ENCODE data around the gene HSPA9. TPM values are rescaled to one million over a fixed set of nuclear protein-coding genes. Genes with fewer than 3 reads are reported as not detected.

Gene HSPA9
- total RNA-seq, 1 experiment from 2014 or later: 241 TPM

DNA sequence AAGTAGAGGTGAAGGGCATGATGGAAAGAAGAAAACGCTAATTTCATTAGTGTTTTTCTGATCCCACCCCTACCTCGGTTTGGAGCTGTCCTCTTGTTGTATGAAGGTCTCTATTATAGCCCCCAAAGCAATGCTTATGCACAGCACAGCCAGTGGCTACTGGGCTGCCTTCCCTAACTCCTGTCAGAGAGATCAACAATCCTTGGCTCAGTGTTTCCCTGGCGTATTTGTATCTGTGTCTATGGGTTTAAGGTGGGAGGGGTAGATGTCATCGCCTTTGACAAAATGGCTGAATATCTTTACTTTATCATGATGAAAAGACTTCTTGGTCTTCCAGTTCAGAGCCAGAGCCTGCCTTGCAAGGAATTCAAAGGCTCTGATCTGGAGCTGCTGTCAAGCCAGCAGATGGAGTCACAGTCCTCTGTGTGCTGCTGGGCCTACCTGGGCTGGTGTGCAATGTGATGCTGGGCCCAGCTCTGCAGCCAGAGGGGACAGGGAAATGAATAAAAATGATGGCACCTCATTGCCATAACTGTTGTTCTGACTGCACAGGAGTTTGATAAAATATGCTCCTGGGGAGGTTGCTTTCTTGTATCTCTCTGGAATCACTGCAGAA lies 20.1 kb upstream of the HSPA9 start:
- no peak for DNase-seq (ENCODE audit: low read depth)

DNA sequence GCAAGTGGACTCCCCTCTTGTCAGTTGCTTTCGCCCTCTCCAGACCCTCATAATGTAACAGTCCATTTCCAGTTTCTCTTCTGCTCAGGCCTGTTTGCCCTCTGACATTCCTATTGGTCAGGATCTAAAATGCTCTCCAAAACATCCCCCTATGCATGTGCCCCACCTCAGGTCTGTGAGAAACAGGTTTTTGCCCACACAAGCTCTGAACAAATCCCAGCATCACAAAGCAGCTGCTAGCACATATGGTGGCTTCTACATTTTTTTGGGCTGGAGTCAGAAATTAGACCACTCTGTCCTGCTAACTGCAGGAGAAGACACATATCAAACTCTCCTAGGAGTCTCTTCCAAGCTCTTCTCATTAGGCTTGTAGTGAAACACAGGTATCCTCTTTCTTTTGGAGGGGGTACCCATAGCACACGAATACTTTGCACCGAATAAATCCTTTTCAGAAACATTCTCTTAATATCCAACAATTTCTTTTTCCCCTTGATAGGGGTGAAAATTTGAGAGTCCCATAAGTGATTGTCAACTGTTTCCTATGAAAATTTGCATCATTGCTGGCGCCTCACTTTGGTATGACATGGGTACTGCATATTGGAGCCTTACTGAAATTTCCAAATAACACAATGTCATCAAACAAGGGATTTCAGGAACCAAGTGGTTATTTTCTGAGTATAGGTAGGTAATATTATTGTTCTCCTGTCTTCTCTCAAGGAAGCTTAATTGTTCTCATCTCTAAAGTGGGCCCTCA lies 19.3 kb upstream of the HSPA9 start:
- no peak for DNase-seq (ENCODE audit: low read depth)

DNA sequence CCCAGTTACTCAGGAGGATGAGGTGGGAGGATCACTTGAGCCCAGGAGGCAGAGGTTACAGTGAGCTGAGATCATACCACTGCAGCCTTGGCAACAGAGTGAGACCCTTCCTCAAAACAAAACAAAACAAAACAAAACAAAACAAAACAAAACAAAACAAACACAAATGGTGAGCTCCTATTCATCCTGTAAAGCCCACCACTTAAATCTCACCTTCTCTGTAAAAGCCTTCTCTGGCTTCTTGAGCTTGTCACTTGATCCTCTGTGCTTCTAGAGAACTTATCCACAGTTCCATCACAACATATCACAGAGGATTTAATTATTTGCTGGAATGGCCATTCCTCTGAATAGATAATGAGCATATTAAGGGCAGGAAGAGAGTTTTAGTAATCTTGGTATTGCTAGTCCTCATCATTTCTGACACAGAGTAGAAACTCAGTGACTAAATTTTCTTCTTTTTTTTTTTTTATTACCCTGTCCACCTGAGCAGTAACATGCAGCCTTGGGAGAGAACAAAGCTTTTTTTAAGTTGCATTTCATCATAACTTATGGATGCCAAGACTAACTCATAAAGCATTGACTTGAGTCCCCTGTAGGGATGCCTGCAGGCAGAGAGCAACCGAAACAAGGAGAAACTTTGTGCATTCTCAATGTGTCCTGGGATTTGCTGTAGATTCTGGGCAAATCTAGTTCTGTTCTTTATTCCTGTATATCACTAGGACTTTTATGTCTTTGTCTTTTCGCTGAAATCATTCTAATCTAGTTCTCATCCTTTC lies 13.0 kb upstream of the HSPA9 start:
- no peak for DNase-seq (ENCODE audit: low read depth)

DNA sequence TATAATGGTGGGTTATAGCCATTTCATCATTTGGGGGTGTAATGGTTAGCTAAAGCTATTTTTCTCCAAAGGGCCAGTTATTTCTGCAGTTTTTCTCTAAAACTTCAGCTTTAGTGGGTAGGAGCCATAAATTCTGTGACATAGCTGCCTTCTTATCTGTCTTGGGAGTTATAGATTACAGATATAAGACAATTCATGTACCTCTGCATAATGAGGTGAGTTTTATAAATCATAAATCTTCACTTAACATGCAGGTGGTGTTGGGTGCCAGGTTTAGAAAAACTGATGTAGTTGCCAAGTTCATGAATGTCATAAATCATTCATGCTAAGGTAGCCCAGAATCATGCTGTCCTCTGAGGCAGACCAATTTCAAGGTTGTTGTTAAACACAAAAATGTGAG lies 10.0 kb upstream of the HSPA9 start:
- DNase-seq (ENCODE audit: low read depth): no peak

DNA sequence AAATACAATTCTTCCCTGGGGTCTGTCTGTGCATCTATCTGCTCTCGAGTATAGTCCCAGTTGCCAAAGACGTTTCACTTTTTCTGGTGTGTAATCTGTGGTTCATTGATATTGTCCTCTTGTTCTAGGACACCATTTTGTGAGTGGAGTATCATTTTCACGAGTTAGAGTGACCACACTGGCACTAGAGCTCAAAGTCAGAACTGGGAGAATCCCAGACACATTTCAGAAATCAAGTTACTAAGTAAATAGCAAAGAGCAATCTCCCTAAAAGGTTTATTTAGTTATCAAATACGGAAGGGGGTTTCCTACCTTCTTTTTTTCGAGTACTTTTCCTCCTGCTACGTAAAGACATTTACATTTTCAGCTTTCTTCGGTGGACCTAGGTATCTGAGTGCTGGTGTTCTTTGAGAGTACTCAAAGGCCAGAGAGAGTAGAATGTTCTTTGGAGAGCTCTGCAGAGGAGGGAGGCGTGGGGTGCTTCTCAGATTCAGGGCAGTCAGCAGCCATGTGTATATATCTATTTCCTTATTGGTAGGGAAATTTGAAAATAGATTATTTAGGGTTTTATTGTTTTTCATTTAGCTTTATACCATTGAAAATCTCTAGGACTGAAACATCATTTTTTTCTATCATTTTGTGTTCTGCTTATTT lies 8.9 kb upstream of the HSPA9 start:
- no peak for DNase-seq (ENCODE audit: low read depth)

DNA sequence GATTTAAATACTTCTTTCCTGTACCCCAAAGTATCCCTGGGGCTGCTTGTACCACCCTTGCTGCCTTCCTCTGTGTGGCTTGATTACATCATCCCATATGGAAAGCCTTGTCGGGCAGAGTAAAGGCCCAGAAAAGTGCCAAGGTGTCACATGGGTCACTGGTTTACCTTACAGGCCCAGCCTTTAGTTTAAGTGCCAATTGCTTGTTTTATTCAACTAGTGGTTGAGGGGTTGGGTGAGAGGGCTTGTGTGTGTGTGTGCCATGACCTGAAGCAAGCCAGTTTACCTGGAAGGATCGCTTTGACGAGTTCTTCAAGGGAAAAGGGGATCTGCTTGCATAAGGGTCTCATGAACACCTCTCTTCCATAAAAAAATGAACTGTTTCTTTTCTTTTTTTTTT lies 7.8 kb upstream of the HSPA9 start:
- no peak for DNase-seq (ENCODE audit: low read depth)

DNA sequence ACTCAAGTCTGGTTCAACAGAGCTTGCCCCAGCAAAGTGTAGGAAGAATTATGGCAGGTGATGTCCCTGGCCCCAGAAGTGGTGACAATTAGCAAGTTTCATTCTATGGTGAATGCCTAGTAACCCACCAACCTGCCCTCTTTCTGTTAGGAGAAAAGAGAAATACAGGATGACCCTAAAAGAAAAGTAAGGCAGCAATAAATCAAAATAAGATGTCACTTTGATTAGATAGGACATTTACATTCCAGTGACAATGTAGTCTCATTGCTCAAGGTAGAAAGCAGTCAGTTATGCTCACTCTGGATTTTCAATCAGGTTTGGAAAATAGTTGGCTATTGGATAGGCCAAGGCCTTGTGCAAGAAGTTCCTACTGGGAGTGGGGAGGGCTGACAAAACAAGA lies 5.6 kb upstream of the HSPA9 start:
- no peak for DNase-seq (ENCODE audit: low read depth)

DNA sequence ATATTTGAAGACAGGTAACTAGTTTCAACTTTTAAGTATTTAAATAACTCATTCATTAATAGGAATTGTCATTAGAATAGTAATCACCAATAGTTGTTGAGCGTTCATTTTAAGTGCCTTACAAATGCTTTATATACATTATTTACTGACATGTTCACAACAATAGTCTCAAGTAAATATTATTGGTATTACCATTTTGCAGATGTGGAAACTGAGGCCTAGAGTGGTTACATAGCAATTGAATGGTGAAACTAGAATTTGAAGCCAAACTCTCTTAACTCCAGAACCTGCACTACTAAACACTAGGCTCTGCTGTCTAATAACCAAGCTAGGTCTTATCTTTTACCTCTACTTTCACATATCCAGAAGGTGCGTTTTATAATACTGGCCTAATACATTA lies 4.8 kb upstream of the HSPA9 start:
- DNase-seq (ENCODE audit: low read depth): no peak

DNA sequence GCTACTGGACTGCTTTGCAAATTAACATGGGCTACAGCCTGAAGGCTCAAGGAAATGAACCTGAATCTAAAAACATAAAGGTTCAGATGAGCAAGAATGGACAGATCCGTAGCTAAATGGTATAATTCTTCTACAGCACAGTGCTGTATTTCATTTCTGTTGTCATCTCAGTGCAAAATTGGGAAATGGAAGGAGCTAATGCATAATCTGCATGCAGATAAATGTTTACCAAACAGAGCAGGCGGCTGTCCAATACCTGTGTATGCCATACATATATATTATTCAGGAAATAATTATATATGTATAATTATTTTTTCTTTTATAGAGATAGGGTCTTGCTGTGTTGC lies 4.3 kb upstream of the HSPA9 start:
- DNase-seq (ENCODE audit: low read depth): no peak

DNA sequence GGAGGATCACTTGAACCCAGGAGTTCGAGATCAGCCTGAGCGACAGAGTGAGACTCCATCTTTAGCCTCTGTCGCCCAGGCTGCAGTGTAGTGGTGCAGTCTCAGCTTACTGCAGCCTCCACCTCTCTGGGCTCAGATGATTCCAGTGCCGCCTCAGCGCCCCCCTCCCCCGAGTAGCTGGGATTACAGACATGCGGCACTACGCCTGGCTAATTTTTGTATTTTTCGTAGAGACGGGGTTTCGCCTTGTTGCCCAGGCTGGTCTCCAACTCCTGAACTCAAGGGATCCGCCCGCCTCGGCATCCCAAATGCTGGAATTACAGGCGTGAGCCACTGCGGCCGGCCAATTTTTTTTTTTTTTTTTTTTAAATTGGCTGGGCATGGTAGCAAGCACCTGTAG lies 2.3 kb upstream of the HSPA9 start:
- DNase-seq (ENCODE audit: low read depth): no peak

DNA sequence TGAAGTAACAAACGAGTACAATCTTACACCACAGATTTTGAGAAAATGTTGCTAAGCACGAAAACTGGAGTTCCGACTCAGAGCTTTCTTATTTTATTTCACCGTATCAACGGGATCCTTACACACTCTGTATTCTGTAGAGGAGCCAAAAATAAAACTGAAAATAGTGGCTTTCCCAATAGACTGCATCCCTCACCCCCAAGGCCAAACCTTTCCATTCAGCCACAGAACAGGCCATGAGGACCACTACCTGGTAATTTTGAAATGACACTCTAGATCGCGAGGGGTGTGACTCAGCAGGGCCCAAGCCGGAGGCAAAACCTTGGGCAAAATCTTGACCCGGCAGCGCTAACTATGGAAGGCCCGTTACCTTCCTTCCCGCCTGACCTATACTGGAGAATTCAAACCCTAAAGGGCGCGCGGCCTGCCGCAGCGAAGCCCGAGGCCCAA lies 432 bp downstream of the HSPA9 start:
- peak; percentile 52 for DNase-seq (ENCODE audit: low read depth)

DNA sequence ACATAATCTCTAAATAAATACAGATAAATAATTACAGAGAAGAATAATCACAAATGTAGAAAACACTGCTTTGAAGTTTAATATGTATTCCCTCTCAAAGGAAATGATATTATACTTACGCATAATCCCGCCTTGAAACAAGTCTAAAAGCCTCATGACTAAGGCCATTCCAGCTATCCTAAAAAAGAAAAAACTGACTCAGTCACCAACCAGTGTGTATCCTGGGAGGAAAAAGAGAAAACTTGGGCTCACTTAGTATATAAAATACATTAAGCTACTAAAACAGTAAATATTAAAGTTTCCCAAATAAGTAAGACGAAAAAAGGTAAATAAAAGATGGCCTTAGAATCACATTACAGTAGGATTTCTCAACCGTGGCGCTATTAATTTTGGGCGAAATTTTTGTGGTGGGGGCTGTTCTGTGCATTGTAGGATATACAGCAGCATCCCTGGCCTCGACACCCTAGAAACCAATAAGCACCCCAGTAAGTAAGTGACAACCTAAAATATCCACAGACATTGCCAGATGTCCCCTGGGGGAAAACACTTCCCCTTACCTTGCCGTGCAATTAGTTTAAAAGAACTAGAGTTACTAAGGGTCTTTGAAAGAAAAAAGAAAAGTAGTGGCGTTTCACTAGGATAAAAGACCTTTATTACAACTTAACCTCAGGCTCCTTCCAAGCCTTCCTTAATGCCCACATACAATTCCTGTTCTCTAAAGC lies 1.1 kb downstream of the HSPA9 start:
- no peak for DNase-seq (ENCODE audit: low read depth)

DNA sequence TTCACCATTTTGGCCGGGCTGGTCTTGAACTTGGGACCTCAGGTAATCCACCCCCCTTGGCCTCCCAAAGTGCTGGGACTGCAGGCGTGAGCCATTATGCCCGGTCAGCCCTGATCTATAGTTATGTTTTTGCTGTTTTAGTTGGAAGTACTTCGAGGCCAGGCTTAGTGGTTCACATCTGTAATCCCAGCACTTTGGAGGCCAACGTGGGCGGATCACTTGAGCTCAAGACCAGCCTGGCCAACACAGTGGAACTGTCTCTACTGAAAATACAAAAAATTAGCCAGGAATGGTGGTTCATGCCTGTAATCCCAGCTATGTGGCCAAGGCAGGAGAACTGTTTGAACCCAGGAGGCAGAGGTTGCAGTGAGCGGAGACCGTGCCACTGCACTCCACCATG lies 2.0 kb downstream of the HSPA9 start:
- DNase-seq (ENCODE audit: low read depth): no peak

DNA sequence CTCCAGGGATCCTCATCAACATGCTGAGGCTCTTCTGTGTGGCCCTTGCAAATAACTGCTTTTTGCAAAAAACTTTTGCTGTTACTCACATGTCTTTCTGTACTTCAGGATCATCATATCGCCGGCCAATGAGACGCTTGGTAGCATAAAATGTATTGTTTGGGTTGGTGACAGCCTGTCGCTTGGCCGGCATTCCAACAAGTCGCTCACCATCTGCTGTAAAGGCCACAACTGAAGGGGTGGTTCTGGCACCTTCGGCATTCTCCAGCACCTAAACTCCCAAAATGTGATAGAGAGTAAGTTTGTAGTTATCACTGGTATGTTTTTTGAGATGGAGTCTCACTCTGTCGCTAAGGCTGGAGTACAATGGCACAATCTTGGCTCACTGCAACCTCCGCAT lies 4.3 kb downstream of the HSPA9 start:
- DNase-seq (ENCODE audit: low read depth): no peak

DNA sequence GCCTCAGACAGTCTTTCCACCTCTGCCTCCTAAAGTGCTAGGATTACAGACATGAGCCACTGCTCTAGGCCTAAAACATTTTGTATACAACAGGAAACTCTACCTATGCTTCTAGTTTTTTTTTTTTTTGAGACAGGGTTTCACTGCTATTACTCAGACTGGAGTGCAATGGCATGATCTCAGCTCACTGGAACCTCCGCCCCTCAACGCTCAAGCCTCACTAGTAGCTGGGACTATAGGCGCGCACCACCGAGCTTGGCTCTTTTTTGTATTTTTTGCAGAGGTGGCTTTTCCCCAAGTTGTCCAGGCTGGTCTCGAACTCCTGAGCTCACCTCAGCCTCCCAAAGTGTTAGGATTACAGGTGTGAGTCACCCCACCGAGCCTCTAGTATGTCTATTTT lies 5.4 kb downstream of the HSPA9 start:
- DNase-seq (ENCODE audit: low read depth): no peak

DNA sequence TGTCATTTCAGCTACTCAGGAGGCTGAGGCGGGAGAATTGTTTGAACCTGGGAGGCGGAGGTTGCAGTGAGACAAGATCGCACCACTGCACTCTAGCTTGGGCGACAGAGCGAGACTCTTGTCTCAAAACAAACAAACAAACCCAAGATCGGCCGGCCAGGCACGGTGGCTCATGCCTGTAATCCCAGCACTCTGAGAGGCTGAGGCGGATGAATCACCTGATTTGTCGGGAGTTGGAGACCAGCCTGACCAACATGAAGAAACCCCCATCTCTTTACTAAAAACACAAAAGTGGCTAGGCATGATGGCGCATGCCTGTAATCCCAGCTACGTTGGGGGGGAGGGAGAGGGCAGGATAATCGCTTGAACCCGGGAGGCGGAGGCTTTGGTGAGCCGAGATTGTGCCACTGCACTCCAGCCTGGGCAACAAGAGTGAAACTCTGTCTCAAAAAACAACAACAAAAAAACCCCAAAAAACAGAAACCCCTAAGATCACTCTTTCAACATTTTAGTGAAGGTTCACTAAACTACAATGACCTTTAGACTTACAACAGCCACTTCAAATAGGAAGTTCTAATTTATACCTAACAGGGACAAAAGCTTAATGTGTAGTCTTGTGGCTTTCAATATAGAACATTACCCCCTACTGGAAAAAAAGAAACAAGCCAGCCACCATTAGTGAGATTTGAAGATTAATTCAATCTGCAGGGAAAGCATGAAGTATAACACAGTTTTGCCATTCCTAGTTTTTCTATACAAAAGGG lies 7.0 kb downstream of the HSPA9 start:
- DNase-seq (ENCODE audit: low read depth): peak; percentile 68

DNA sequence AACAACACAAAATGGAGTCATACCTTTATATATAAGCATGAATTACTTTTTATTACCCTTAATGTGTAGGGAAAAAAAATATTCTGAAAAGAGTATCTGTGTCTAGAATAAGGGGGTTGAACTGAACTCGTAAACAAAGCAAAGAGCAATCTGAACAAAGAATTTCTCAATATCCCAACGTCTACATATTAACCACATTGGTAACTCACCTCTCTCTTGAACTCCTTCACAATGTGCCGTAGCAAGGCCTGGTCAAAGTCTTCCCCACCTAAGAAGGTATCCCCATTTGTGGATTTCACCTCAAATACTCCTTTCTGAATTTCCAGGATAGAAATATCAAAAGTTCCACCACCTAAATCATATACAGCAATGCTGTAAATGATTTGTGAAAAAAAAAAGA lies 8.4 kb downstream of the HSPA9 start:
- no peak for DNase-seq (ENCODE audit: low read depth)

DNA sequence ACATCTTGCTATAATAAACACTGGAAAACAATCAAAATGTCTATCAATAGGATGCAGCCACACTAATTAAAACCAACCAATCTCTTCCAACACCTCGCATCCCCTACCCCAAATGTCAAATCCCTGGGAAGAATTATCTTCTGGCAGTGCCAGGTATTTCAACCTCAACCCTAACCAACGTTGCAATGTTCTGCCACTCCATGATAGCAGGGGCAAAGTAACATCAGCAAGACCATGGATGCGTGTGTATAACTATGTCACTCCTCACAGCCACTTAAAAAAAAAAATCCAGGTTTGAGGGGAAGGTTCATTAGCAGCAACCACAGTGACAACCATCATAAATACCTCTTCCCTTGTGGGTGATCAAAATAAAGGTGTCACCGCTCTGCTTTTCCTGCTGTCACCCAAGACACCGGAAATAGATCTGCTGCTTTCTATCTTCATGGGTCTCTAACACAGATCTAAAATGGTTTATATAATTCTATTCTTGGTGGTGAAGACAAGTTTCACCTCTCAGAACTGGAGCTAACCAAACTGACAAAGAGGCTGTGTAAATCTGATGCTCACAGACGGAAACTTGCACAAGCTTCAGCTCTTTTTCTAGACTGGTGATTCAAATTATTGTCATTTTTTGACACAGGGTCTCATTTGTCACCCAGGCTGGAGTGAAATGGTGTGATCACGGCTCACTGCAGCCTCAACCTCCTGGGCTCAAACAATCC lies 9.9 kb downstream of the HSPA9 start:
- no peak for DNase-seq (ENCODE audit: low read depth)

DNA sequence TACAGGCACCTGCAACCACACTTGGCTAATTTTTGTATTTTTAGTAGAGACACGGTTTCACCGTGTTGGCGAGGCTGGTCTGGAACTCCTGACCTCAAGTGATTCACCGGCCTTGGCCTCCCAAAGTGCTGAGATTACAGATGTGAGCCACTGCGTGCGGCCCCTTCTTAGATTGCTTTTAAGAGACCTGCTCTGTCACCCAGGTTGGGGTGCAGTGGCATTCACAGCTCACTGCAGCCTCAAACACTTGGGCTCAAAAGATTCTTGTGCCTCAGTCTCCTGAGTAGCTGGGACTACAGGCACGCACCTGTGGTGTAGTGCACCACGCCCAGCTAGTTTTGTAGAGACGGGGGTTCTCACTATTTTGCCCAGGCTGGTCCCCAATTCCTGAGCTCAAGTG lies 11.0 kb downstream of the HSPA9 start:
- no peak for DNase-seq (ENCODE audit: low read depth)

DNA sequence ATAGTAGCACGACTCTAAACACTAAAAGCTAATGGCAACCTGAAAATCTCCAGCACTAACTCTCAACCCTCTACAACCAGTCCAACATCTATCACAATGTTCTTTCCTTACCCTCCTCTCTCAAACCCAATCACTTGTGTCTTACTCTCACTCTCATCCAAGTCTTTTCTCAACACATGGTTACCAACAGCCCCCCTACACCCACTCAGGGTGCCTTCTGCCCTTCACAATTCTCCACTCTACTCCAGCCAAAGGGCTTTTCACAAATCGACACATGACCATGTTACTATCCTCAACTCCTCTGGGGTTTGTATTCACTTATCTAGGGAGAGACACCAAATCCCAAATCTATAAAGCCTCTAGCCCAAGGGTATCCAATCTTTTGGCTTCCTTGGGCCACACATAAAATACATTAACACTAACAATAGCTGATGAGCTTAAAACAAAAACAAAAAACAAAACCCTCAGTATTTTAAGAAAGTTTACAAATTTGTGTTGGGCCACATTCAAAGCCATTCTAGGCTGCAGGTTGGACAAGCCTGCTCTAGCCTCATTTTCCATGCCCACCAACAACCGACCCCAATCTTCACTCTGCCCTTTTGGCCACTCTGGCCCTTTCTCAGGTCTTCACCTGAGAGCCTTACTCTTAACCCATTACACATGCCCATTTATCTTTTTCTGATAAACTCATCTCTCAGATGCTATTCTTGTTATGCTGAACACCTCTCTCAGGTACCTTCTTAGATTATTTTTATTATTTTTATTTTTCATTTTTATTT lies 11.7 kb downstream of the HSPA9 start:
- DNase-seq (ENCODE audit: low read depth): no peak
